Measurements from ENCODE around the gene MCFD2. TPM values are rescaled to one million over a fixed set of nuclear protein-coding genes. Genes with fewer than 3 reads are reported as not detected.

MCFD2 gene
- total RNA-seq, 1 donor from 2014 or later = 33.0 TPM

GRCh38 chr2:46945671-46946070 is 30.1 kb upstream of the MCFD2 start:
- H3K4me3 Mint-ChIP-seq (ENCODE audit: unreplicated experiment) = no peak overlapping the region

GRCh38 chr2:46943881-46944798 is 28.5 kb upstream of the MCFD2 start:
- Mint-ChIP-seq H3K27me3 (ENCODE audit: unreplicated experiment) (peaks cover 11% of the 10 kb centered on the region), H3K4me3 (ENCODE audit: unreplicated experiment) (no peak overlapping the region), H3K27ac (ENCODE audit: unreplicated experiment) (no peak overlapping the region), H3K4me1 (ENCODE audit: low read depth, unreplicated experiment) (peaks cover 3% of the 10 kb centered on the region), H3K9me3 (ENCODE audit: unreplicated experiment) (peaks cover 6% of the 10 kb centered on the region), H3K36me3 (ENCODE audit: unreplicated experiment) (peaks cover 4% of the 10 kb centered on the region)
- DNase-seq = no peak
- TF ChIP-seq CTCF (IDR thresholded peaks at IDR 0.05; ENCODE audit: partially characterized antibody, unreplicated experiment) = no peak

More at GRCh38 chr2:46945671-46946070, 30.1 kb upstream of the MCFD2 start:
- Mint-ChIP-seq H3K27me3 (ENCODE audit: unreplicated experiment) (peaks cover 6% of the 10 kb centered on the region), H3K27ac (ENCODE audit: unreplicated experiment) (no peak overlapping the region), H3K9me3 (ENCODE audit: unreplicated experiment) (peaks cover 2% of the 10 kb centered on the region), H3K36me3 (ENCODE audit: unreplicated experiment) (no peaks in the 10 kb centered on the region), H3K4me1 (ENCODE audit: low read depth, unreplicated experiment) (peaks cover 3% of the 10 kb centered on the region)
- no peak for TF ChIP-seq CTCF (IDR thresholded peaks at IDR 0.05; ENCODE audit: partially characterized antibody, unreplicated experiment)
- DNase-seq = no peak

GRCh38 chr2:46942891-46943626 is 27.5 kb upstream of the MCFD2 start:
- DNase-seq = no peak
- Mint-ChIP-seq H3K4me1 (ENCODE audit: low read depth, unreplicated experiment) (peaks cover 3% of the 10 kb centered on the region), H3K9me3 (ENCODE audit: unreplicated experiment) (peaks cover 6% of the 10 kb centered on the region), H3K4me3 (ENCODE audit: unreplicated experiment) (peak overlapping the region; percentile 15), H3K27me3 (ENCODE audit: unreplicated experiment) (peaks cover 11% of the 10 kb centered on the region), H3K36me3 (ENCODE audit: unreplicated experiment) (peaks cover 4% of the 10 kb centered on the region), H3K27ac (ENCODE audit: unreplicated experiment) (no peak overlapping the region)
- TF ChIP-seq CTCF (IDR thresholded peaks at IDR 0.05; ENCODE audit: partially characterized antibody, unreplicated experiment) = no peak

- peaks cover 3% of the 10 kb centered on the region for H3K4me1 Mint-ChIP-seq (ENCODE audit: low read depth, unreplicated experiment)
- peak overlapping the region; percentile 85 for H3K27ac Mint-ChIP-seq (ENCODE audit: unreplicated experiment)
- no peak for TF ChIP-seq CTCF (IDR thresholded peaks at IDR 0.05; ENCODE audit: partially characterized antibody, unreplicated experiment)
- H3K4me3 Mint-ChIP-seq (ENCODE audit: unreplicated experiment) = peak overlapping the region; percentile 93
- H3K27me3 Mint-ChIP-seq (ENCODE audit: unreplicated experiment) = peaks cover 11% of the 10 kb centered on the region
- peaks cover 6% of the 10 kb centered on the region for H3K9me3 Mint-ChIP-seq (ENCODE audit: unreplicated experiment)
- DNase-seq = no peak
- H3K36me3 Mint-ChIP-seq (ENCODE audit: unreplicated experiment) = peaks cover 4% of the 10 kb centered on the region
These were observed 26.5 kb upstream of the MCFD2 start for GRCh38 chr2:46942143-46942526.

All from glutamatergic neuron (in vitro differentiated cells).